GM12891 (cell line): ENCODE measurements around the gene SMIM38.

Experiments used
- POLR2A ChIP-seq: IDR thresholded peaks from 2 replicates; pipeline ENCODE4 v1.6.1; 2011; ENCODE audit warnings: low read depth, low read length, control low read depth
- POLR2AphosphoS5 ChIP-seq: IDR thresholded peaks from 2 replicates; pipeline ENCODE4 v1.6.1; 2011; ENCODE audit warnings: low read depth, low read length, control low read depth
- TAF1 ChIP-seq: IDR thresholded peaks from 2 replicates; pipeline ENCODE4 v1.6.1; 2011; ENCODE audit warnings: low read depth, low read length, control low read depth

GRCh38 chr11:69193151-69193550 is 37.4 kb downstream of the SMIM38 start:
- no peak for TF ChIP-seq POLR2AphosphoS5
- TF ChIP-seq POLR2A = no peak
- no peak for TF ChIP-seq TAF1
